Esophagus mucosa (tissue), 1 donor: ENCODE results near the gene SAP30BP. TPM values are rescaled to one million over a fixed set of nuclear protein-coding genes. Genes with fewer than 3 reads are reported as not detected.
"Not testable (repeated sequence)": the region's sequence is repeated elsewhere in the genome, so short reads cannot be mapped to it uniquely, and the experiment has no call there.

ENCODE experiments used
- ATAC-seq: fragments of 200-7000 bp; cut with Tn5 transposase; one replicate; pipeline ENCODE4 v1.9.1; 2020
- total RNA-seq: library from RNA; stranded (reverse); gene quantifications from one replicate; pipeline ENCODE4 v1.2.4, GENCODE V29; 2023
- donor health status: DM: yes; HTN: yes; CAD: no.

Gene SAP30BP
- total RNA-seq, 1 donor from 2014 or later: 46.3 TPM

GRCh38 chr17:75634376-75634740, 32.8 kb upstream of the SAP30BP start:
- ATAC-seq: no peak

DNA sequence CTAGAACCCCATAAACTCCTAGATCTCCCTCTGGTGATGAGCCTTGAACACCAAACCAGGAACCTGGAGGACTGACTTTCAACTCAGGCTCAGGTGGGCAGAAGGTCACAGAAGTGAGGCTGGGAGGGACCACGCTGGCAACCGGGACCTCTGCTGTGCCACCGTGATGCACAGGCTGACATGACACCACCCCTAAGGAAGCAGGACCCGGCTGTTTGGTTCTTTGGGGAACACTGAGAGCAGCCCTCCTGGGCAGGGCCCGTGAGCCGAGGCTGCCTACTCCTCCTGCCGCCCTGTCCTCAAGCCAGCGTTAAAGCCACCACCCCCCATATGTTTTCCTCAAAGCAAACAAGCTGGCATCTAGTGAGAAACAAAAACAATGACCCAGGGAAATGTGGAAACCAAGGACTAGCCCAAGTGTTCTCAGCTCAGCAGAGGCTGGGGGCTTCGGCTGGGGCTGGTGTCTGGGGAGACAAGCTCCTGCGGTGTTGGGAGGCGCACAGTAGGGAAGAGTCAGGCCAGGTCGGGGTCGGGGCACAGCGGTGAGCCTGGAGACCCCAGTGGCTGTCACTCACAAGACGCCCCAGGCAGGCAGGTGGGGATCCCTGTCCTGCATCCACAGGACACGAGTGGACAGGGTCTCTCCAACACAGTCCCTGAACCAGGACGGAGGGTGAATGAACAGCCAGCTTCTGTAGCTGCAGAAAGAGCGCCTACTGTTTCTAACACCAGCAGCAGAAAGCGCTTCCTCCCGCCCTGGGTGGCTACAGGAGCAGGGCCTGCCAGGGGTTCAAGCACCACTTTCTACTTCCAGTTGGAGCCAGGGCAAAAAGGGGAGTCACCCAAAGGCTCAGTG, 32.2 kb upstream of the SAP30BP start:
- ATAC-seq: no peak

GRCh38 chr17:75635610-75636202, 31.4 kb upstream of the SAP30BP start:
- ATAC-seq: no peak

DNA sequence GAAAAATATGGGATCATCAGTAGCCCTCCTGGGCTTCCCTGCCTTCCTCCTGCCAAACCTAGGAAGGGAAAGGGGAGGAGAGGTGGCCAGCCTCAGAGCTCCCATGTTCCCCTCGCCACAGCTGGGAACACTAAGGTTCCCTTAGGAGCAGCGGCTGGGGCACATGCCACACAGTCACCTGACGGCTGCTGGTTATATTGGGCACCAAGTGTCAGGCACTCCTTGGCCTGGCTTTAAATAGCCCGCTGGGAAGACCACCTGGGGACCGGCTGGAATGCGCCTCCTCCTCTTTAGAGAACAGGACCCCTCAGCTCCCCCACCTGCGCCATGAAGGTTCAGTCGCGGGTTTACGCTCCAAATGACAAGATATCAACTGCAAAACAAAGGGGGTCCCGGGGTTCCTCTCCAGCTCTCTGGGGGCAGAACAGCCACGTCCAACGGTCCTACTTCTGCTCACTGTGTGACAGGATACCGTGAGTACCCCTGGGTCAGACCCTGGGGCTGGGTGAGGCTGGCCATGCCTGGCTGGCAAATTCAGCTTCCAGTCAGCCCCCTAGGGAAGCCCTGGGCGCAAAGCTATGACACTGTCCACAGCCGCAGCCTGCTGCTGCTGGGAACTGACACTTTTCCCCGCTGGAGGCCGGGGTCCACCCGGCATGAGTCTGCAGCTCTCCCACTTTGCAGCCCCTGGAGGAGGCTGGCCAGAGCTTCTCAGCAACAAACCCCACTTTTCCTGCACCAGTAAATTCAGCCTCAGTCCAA, 30.6 kb upstream of the SAP30BP start:
- no peak for ATAC-seq

GRCh38 chr17:75637143-75637538, 30.0 kb upstream of the SAP30BP start:
- no peak for ATAC-seq

GRCh38 chr17:75637551-75637950, 29.6 kb upstream of the SAP30BP start:
- no peak for ATAC-seq

GRCh38 chr17:75638039-75638438, 29.1 kb upstream of the SAP30BP start:
- not testable (repeated sequence) for ATAC-seq

DNA sequence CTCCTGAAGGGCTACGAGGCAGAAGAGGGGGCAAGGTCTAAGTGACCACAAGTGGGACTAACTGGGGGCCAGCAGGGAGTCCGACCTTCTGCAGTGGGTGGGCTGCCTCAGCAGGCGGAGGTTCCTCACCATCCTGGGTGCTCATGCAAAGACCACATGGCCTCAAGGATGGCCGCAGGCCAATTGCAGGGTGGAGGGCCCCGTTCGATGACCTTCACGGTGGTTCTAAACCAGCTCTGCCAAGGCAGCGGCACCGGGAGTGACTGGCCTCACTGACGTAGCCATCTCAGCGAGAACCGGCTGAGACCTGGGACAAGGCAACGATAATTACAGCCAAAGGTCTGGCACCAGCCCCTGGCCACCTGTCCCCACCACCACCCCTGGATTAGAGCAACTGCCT, 28.2 kb upstream of the SAP30BP start:
- no peak for ATAC-seq

DNA sequence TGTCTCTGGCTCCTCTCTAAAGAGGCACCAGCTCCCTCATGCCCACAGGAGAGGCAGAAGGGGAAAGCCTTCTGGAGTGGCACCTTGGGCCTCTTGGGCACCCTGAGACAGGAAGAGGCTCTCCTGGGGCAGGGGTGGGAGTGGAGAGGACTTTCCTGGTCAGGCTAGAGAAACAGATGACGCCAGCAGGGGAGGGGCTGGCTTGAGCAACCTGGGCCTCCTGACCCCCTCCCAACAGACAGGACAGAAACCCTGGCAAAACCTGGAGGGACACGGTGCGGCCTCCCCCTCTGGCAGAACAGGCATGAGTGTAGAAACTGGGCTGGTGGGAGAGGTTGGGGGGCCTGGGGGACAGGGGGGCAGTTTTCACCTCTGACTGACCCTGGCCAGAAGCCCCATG, 27.8 kb upstream of the SAP30BP start:
- ATAC-seq: no peak

DNA sequence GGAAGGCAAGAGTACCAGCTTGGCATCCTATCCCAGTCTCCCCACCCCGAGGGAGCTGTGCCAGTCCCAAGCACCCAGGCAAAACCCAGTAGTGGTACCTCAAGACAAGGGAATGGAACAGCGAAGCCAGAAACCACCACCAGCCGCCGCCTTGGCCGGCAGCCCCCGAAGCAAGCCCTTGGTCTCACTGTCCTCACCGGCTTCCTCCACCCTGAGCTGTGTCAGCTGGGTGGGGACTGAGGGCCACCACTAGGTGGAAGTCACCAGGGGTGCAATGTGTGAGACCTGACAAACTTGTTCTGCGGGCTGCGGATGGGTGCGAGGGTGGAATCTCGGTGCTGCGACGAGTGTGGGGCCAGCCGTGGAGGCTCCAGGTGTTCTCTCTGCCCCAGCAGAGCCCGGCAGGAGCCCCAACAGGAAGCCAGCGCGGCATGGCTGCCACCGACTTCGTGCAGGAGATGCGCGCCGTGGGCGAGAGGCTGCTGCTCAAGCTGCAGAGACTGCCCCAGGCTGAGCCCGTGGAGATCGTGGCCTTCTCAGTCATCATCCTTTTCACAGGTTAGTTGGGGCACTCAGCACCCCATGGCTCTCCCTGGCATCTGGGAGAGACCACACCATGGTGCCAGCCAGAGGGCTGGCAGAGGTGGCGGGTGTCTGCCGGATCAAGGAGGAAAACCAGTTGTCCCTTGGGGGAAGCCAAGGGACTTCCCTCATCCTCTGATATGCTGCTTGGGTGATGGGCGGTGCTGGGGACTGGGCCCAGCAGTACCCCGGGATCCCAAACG, 27.2 kb upstream of the SAP30BP start:
- peak; percentile 73 for ATAC-seq

DNA sequence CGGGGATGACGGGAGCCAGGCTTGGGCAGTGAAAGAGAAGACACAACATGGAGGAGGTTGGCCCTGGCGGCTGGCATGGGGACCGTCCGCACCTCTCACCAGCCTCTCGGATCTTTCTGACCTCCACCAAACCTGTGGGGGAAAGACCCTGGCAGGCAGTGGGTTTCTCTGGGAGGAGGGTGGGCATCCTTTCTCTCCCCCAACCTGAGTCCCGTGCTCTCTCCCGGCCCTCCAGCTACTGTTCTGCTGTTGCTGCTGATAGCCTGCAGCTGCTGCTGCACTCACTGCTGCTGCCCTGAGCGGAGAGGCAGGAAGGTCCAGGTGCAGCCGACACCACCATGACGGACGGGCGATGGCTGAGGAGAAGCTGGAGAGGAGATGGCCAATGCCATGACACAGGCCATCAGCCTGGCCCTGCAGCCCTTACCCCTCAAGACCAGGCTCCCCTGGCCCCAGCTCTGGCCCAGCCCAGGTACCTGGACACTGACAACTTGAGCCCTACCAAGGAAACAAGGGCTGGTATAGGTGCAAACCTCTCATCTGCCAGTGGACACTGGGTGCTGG, 26.5 kb upstream of the SAP30BP start:
- no peak for ATAC-seq

- no peak for ATAC-seq
Observed at GRCh38 chr17:75641343-75641742, 25.8 kb upstream of the SAP30BP start.

DNA sequence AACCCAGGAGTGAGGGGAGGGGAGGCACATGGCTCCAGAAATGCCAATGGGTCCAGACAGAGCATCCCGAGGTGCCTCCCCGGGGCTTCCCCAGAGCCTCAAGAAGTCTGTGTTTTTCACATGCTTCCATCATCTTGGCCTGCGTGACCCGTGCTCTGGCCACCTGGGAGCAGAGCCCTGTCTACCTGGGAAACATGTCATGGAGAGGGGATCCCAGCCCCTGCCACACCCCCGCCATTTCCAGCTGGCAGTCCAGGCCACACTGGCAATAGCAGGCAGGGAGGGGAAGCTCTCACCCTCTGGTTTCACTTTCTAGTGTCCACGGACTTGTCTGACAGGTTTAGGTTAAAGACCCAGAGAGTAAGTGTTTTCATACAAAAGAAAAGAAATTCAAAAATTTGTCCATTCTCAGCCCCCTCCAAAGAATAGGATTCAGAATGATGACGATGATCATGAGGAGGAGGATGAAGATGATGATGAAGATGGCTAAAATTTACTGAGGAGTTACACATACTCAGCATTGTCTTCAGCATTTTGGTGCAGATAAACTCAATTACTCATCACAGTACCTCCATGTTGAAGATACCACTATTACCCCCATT, 24.9 kb upstream of the SAP30BP start:
- ATAC-seq: no peak

- ATAC-seq: peak; percentile 67
Observed at GRCh38 chr17:75642784-75643642, 24.1 kb upstream of the SAP30BP start.

DNA sequence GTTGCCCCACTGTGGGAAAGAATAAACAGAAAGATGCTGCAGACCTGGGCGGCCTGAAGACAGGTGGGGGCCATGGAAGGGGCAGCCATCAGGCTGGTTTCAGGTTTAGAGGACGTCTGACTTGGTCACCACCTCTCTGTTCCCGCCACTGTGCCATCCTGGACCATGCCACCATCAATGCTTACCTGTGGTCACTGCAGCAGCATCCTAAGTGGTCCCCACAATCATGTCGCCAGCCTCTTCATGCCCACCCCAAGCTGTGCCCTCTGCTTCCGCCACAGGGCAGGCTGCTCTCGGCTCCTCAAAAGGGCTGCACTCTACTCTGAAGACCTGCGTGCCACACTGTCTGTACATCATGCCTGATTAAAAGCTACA, 23.5 kb upstream of the SAP30BP start:
- ATAC-seq: no peak

- ATAC-seq: peak; percentile 59
Observed at GRCh38 chr17:75645501-75645888, 21.6 kb upstream of the SAP30BP start.

DNA sequence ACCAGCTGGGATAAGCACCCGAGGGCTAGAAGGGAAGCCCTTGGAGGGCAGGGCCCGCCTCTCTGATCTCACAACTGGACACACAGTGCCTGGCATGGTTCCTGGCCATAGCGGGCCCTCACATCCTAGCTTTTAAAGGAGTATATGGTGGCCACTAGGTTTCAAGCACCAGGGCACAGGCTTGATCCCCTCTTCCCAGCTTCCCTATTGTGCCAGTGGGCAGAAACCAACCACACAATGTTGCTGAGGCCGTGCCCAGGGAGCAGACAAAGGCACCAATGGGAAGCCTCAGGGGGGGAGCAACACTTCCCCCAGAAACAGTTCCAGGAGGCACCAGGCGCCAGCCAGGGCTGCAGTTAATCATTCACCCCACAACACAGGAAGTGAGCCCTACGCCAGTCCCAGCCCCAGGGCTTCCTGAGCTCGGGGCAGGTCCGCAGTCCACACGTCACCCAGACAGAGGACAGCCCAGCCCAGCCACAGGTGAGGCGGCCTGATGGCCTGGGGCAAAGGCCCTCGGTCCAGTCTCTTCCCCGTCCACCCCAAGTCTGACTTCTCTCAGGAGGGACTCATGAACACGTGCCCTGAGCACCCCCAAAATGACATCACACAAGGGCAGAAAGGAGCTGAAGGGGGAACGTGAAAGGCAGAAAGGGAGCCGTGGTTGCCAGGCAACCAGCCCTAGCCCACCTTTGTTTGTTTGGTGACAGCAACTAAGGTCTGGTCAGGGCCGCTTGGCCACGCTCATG, 21.1 kb upstream of the SAP30BP start:
- peak; percentile 41 for ATAC-seq

GRCh38 chr17:75646638-75646992, 20.5 kb upstream of the SAP30BP start:
- ATAC-seq: no peak

GRCh38 chr17:75647061-75647460, 20.1 kb upstream of the SAP30BP start:
- ATAC-seq: no peak

- no peak for ATAC-seq
Observed at GRCh38 chr17:75647921-75648320, 19.2 kb upstream of the SAP30BP start.
